ENCODE measurements around the gene PLOD2. TPM values are rescaled to one million over a fixed set of nuclear protein-coding genes. Genes with fewer than 3 reads are reported as not detected.

PLOD2 gene
- total RNA-seq, 3 donors from 2014 or later: 0.21 to 0.71 (median 0.61) TPM

DNA sequence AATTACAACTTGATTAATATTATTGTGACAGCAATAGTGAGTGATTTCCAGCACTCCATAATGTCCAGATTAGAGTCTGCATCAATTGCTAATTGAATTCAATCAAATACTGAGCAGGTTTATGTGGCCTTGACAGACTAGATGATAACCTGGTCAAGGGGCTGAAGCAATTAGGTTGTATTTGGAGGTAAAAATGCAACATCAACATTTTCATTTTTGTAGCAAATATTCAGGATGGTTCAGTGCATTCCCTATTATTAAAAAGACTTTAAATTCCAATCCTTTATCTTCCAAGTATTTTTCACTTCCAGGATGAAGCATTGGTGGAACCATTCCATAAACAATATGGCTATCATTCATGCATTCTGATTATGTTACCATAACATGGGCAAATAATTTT lies 120.4 kb downstream of the PLOD2 start:
- H3K4me1 Mint-ChIP-seq (ENCODE audit: low read depth): no peaks in the 10 kb centered on the region
- H3K36me3 Mint-ChIP-seq (ENCODE audit: insufficient read depth): no peaks in the 10 kb centered on the region
- H3K9me3 Mint-ChIP-seq: peaks cover 4% of the 10 kb centered on the region
- ATAC-seq: no peak
- H3K4me3 Mint-ChIP-seq: no peak overlapping the region
- no peaks in the 10 kb centered on the region for H3K27me3 Mint-ChIP-seq (ENCODE audit: low read depth)
- no peak for DNase-seq

DNA sequence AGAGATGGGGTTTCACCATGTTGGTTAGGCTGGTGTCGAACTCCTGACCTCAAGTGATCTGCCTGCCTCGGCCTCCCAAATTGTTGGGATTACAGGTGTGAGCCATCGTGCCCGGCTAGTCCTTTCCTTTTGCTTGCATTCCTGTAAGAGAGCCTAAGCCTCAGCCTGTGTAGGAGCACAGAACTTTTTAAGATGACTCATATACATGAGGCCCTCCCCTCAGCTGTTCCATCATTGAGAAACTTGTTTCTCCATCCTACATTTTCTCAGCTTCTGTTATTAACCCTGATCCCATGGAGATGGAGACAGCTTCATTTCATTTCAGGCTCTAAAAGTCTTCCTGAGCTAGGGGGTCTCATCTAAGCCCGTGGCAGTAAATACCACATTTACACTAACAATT lies 123.3 kb downstream of the PLOD2 start:
- H3K27me3 Mint-ChIP-seq (ENCODE audit: low read depth): no peaks in the 10 kb centered on the region
- H3K4me1 Mint-ChIP-seq (ENCODE audit: low read depth): no peaks in the 10 kb centered on the region
- no peaks in the 10 kb centered on the region for H3K9me3 Mint-ChIP-seq
- ATAC-seq: no peak
- H3K36me3 Mint-ChIP-seq (ENCODE audit: insufficient read depth): no peaks in the 10 kb centered on the region
- no peak for DNase-seq
- no peak overlapping the region for H3K4me3 Mint-ChIP-seq

DNA sequence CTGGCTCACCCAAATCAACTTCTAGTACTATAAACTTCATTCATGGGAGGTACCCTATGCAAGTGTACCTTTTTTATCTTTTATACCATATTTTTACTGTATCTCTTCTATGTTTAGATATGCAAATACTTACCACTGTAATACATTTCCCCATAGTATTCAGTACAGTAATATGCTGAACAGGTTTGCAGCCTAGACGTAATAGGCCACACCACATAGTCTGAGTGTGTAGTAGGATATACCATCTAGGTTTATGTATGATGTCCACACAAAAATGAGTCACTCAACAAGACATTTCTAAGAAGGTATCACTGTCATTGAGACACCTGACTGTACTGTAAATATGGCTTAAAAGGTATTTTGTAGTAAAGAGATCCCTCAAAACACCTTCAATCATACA lies 124.7 kb downstream of the PLOD2 start:
- DNase-seq: no peak
- H3K4me1 Mint-ChIP-seq (ENCODE audit: low read depth): no peaks in the 10 kb centered on the region
- no peaks in the 10 kb centered on the region for H3K27me3 Mint-ChIP-seq (ENCODE audit: low read depth)
- H3K36me3 Mint-ChIP-seq (ENCODE audit: insufficient read depth): no peaks in the 10 kb centered on the region
- no peak for ATAC-seq
- peaks cover 5% of the 10 kb centered on the region for H3K9me3 Mint-ChIP-seq
- H3K4me3 Mint-ChIP-seq: no peak overlapping the region

DNA sequence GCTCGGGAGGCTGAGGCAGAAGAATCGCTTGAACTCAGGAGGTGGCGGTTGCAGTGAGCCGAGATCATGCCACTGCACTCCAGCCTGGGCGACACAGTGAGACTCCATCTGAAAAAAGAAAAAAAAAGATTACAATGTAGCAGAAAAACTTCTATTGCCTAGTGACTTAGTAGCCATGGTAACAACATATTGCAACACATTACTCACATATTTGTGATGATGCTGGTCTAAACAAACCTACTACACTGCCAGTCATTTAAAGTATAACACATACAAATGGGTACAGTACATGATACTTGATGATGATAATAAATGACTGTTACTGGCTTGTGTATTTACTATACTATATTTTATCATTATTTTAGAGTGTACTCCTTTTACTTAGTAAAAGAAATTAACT lies 125.6 kb downstream of the PLOD2 start:
- H3K4me3 Mint-ChIP-seq: no peak overlapping the region
- no peaks in the 10 kb centered on the region for H3K36me3 Mint-ChIP-seq (ENCODE audit: insufficient read depth)
- no peaks in the 10 kb centered on the region for H3K27me3 Mint-ChIP-seq (ENCODE audit: low read depth)
- H3K4me1 Mint-ChIP-seq (ENCODE audit: low read depth): no peaks in the 10 kb centered on the region
- no peak for ATAC-seq
- H3K9me3 Mint-ChIP-seq: peaks cover 9% of the 10 kb centered on the region
- DNase-seq: no peak

DNA sequence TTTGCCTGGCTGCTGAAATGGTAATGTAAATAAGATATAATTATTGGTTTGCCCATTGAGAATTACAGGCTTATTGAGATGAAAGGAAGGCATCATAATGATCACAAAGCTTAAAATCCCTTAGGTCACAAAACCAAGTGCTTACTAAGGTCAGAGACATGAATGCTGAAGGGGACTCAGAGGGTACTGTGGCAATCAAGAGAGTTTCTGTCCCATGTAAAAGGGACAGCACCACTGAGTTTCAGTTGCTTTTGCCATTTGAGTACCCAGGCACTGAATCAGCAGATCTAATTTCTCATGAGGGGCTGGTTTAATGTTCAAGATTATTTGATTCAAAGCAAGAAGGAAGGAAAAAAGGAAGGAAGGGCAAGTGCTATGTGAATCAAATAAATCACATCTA lies 127.0 kb downstream of the PLOD2 start:
- ATAC-seq: no peak
- H3K9me3 Mint-ChIP-seq: peaks cover 15% of the 10 kb centered on the region
- DNase-seq: no peak
- no peaks in the 10 kb centered on the region for H3K36me3 Mint-ChIP-seq (ENCODE audit: insufficient read depth)
- H3K4me3 Mint-ChIP-seq: no peak overlapping the region
- H3K4me1 Mint-ChIP-seq (ENCODE audit: low read depth): no peaks in the 10 kb centered on the region
- no peaks in the 10 kb centered on the region for H3K27me3 Mint-ChIP-seq (ENCODE audit: low read depth)

DNA sequence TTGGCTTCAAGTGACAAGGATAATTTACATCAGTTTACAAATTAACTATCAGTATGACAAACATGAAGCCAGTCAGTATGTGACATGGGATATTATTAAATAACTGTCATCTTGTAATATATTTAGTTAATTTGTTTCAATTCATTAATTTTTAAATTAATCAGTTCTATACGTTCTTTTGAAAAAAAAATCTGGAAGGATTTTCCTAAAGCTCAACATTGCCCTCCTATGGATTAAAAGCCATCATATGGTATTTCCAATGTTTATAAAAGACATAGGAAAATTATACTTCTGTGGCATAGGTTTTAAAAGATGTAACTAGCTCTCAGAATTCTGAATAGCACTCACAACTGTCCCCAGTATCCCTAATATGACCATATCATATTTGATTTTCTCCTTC lies 134.4 kb downstream of the PLOD2 start:
- Mint-ChIP-seq H3K27me3 (ENCODE audit: low read depth) (no peaks in the 10 kb centered on the region), H3K36me3 (ENCODE audit: insufficient read depth) (no peaks in the 10 kb centered on the region), H3K4me3 (no peak overlapping the region), H3K9me3 (peaks cover 13% of the 10 kb centered on the region), H3K4me1 (ENCODE audit: low read depth) (no peaks in the 10 kb centered on the region)
- DNase-seq: no peak
- ATAC-seq: no peak

DNA sequence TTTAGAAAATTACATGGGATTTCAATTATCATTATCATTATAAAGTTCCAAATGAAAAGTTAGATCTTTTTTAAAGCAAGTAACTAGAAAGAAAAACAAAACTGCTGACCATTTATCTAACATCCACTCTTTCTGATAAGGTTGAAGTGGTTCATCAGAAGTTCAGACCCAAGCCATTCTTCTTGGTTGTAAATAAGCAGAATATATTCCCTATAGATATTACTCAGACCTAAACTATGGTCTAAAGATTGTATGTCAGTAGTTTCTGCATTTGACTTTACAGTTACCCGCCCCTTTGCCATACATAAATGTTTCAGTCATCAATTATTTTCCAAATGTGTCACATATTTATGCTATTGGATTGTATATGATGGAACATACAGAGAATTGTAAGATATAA lies 136.7 kb downstream of the PLOD2 start:
- Mint-ChIP-seq H3K27me3 (ENCODE audit: low read depth) (no peaks in the 10 kb centered on the region), H3K9me3 (no peaks in the 10 kb centered on the region), H3K4me3 (no peak overlapping the region), H3K36me3 (ENCODE audit: insufficient read depth) (no peaks in the 10 kb centered on the region), H3K4me1 (ENCODE audit: low read depth) (no peaks in the 10 kb centered on the region)
- no peak for ATAC-seq
- no peak for DNase-seq

DNA sequence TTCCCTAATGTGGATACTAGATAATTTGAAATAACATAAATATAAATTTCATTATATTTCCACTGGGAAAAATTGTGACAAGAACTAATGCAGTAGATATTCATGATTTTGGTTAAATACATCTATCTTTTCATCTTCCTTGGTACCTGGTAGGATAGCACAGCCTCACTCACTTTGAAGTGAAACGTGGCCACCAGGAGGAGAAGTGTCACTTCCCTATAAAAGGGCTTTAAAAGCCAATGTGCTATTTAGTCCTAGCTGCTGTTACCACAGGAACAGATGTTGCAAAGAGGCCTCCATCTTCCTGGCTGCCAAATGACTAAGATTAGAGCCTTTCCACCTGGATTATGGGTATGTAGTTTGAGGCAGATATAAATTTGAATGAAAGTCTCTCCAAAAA lies 140.0 kb downstream of the PLOD2 start:
- H3K4me3 Mint-ChIP-seq: no peak overlapping the region
- no peaks in the 10 kb centered on the region for H3K27me3 Mint-ChIP-seq (ENCODE audit: low read depth)
- H3K4me1 Mint-ChIP-seq (ENCODE audit: low read depth): no peaks in the 10 kb centered on the region
- H3K36me3 Mint-ChIP-seq (ENCODE audit: insufficient read depth): no peaks in the 10 kb centered on the region
- H3K9me3 Mint-ChIP-seq: no peaks in the 10 kb centered on the region
- ATAC-seq (no peak), DNase-seq (no peak)

DNA sequence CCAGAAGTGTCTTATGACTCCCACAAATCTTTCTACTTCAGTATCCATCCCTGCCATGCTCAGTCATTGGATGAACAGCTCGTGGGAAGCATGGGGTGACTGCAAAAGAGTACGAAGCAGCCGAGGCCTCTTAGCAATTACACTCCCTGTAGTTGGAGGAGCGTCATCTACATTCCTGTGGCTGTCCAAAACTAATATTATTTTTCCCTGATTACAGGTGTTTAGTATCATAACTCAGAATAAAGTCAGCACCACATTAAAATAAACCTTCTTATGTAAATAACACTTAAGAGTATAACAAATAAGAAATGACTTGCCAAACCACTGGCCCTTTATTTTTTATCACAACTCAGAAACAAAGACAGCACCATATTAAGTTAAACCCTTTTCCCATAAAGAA lies 141.5 kb downstream of the PLOD2 start:
- Mint-ChIP-seq H3K27me3 (ENCODE audit: low read depth) (no peaks in the 10 kb centered on the region), H3K4me3 (no peak overlapping the region), H3K9me3 (no peaks in the 10 kb centered on the region), H3K4me1 (ENCODE audit: low read depth) (no peaks in the 10 kb centered on the region), H3K36me3 (ENCODE audit: insufficient read depth) (no peaks in the 10 kb centered on the region)
- ATAC-seq: no peak
- no peak for DNase-seq

Other genes starting within 250 kb of the PLOD2 start
- gene PLSCR4, start 89.9 kb upstream of the PLOD2 start, total RNA-seq: under 1 TPM in 1 of 3 donors, not detected in 2; 0.24 TPM

All from activated T-cell treated with anti-CD3 and anti-CD28 coated beads, Interleukin-2, amount 50 U/mL, for 4 hours (primary cell).